CD14-positive monocyte (primary cell): ENCODE results near the gene HMHB1. TPM values are rescaled to one million over a fixed set of nuclear protein-coding genes. Genes with fewer than 3 reads are reported as not detected.

ENCODE experiments used
- DNase-seq, 3 donors: peaks; one replicate each; pipeline ENCODE4 v3.0.0-alpha.2; 2011 to 2022
- H2AFZ ChIP-seq: 2 replicates; pipeline ENCODE4 v1.6.0; 2012; ENCODE audit warnings: mild to moderate bottlenecking, low read depth, low read length, inconsistent platforms; ENCODE audit not compliant: insufficient read depth, poor library complexity, severe bottlenecking
- H3K27ac ChIP-seq, 2 donors: 1 replicate in 1 of 2; 2 replicates in 1 of 2; pipeline ENCODE4 v1.5.1; 2012 to 2013; ENCODE audit warnings: low read length in 2 of 2, control low read depth in 1 of 2, inconsistent platforms in 1 of 2, low read depth in 1 of 2, mild to moderate bottlenecking in 1 of 2
- H3K27me3 ChIP-seq, 2 donors: one replicate each; pipeline versions ENCODE4 v1.6.0 to v1.6.1; 2011 to 2013; ENCODE audit warnings: low read length in 2 of 2; ENCODE audit not compliant: control insufficient read depth in 2 of 2, insufficient read depth in 2 of 2
- H3K36me3 ChIP-seq, 2 donors: replicated peaks in 1 of 2; 1 replicate in 1 of 2; 2 replicates in 1 of 2; pipeline versions ENCODE4 v1.5.1 to v1.6.1; 2012 to 2013; ENCODE audit warnings: low read length in 2 of 2, control low read depth in 1 of 2, inconsistent platforms in 1 of 2, mild to moderate bottlenecking in 1 of 2; ENCODE audit not compliant: insufficient read depth in 2 of 2, control insufficient read depth in 1 of 2
- H3K4me1 ChIP-seq, 2 donors: 1 replicate in 1 of 2; 2 replicates in 1 of 2; pipeline versions ENCODE4 v1.5.1 to v1.6.1; 2012 to 2013; ENCODE audit warnings: low read length in 2 of 2, control low read depth in 1 of 2, inconsistent platforms in 1 of 2, mild to moderate bottlenecking in 1 of 2, moderate library complexity in 1 of 2; ENCODE audit not compliant: insufficient read depth in 2 of 2, control insufficient read depth in 1 of 2
- H3K4me2 ChIP-seq: replicated peaks from 2 replicates; pipeline ENCODE3; 2012; ENCODE audit warnings: low read length, moderate library complexity, mild to moderate bottlenecking; ENCODE audit not compliant: poor library complexity, severe bottlenecking; ENCODE audit errors: extremely low read depth
- H3K4me3 ChIP-seq, 3 experiments: fragments of 200-600 bp in 1 of 3; sonication (generic) in 1 of 3; replicated peaks in 1 of 3; 1 replicate in 2 of 3; 2 replicates in 1 of 3; pipeline ENCODE4 v1.5.1; 2011 to 2013; ENCODE audit warnings: low read length in 3 of 3, mild to moderate bottlenecking in 3 of 3, control low read depth in 2 of 3, low read depth in 2 of 3, inconsistent platforms in 1 of 3, moderate library complexity in 1 of 3
- H3K79me2 ChIP-seq: 2 replicates; pipeline ENCODE4 v1.6.0; 2012; ENCODE audit warnings: mild to moderate bottlenecking, control low read depth, inconsistent platforms, low read length, moderate library complexity; ENCODE audit not compliant: insufficient read depth
- H3K9ac ChIP-seq: 2 replicates; pipeline ENCODE4 v1.6.0; 2017; ENCODE audit warnings: low read length, mild to moderate bottlenecking; ENCODE audit not compliant: insufficient read depth, poor library complexity, severe bottlenecking
- H3K9me3 ChIP-seq, 2 donors: replicated peaks in 1 of 2; 1 replicate in 1 of 2; 2 replicates in 1 of 2; pipeline versions ENCODE4 v1.5.1 to v1.6.1; 2012 to 2013; ENCODE audit warnings: low read length in 2 of 2, control low read depth in 1 of 2; ENCODE audit not compliant: control insufficient read depth in 1 of 2, insufficient read depth in 1 of 2
- H4K20me1 ChIP-seq: 2 replicates; pipeline ENCODE4 v1.6.0; 2012; ENCODE audit warnings: mild to moderate bottlenecking, low read length, control low read depth, moderate library complexity; ENCODE audit not compliant: insufficient read depth
- H3K27ac Mint-ChIP-seq, 7 donors: one replicate each; pipeline ENCODE4 v1.8.0; 2020; ENCODE audit warnings: mild to moderate bottlenecking in 7 of 7, mixed read lengths in 7 of 7, moderate library complexity in 6 of 7, inconsistent platforms in 2 of 7
- H3K27me3 Mint-ChIP-seq, 3 donors: one replicate each; pipeline ENCODE4 v1.8.0; 2021 to 2022; ENCODE audit warnings: low read depth in 3 of 3, mild to moderate bottlenecking in 3 of 3, mixed read lengths in 3 of 3, moderate library complexity in 3 of 3, inconsistent platforms in 1 of 3
- H3K36me3 Mint-ChIP-seq, 2 donors: one replicate each; pipeline ENCODE4 v1.8.0; 2020; ENCODE audit warnings: mixed read lengths in 2 of 2, inconsistent platforms in 1 of 2, mild to moderate bottlenecking in 1 of 2
- H3K4me1 Mint-ChIP-seq: one replicate; pipeline ENCODE4 v1.8.0; 2020; ENCODE audit warnings: mild to moderate bottlenecking, mixed read lengths
- H3K4me3 Mint-ChIP-seq, 2 donors: one replicate each; pipeline ENCODE4 v1.8.0; 2020; ENCODE audit warnings: mild to moderate bottlenecking in 2 of 2, mixed read lengths in 2 of 2, moderate library complexity in 1 of 2
- H3K9me3 Mint-ChIP-seq, 7 donors: one replicate each; pipeline ENCODE4 v1.8.0; 2020 to 2022; ENCODE audit warnings: mixed read lengths in 7 of 7, mild to moderate bottlenecking in 6 of 7, moderate library complexity in 6 of 7, inconsistent platforms in 2 of 7
- CTCF ChIP-seq: fragments of 200-600 bp; IDR thresholded peaks from one replicate; pipeline ENCODE4 v1.8.0; 2022; ENCODE audit warnings: antibody characterized with exemption, mild to moderate bottlenecking
- WGBS: methylation state at CpG from one replicate; pipeline ENCODE4 v1.1.5; 2013; ENCODE audit warnings: missing lambda C conversion rate; ENCODE audit not compliant: insufficient coverage; 5-methylcytosine and 5-hydroxymethylcytosine counted together
- intact Hi-C, 2 donors: fragments of 100-400 bp; cut with micrococcal nuclease; formaldehyde crosslinking; loops; one replicate each; pipeline versions ENCODE4 v1.15.0 to v1.15.1; 2023
- polyA plus RNA-seq, 3 donors: library from polyadenylated mRNA; depleted of rRNA in 1 of 3; unstranded in 2 of 3; stranded (reverse) in 1 of 3; fragments of 300-500 nt in 2 of 3; fragments of >200 nt in 1 of 3; fragmentation: Illumina TruSeq in 2 of 3; gene quantifications; 1 replicate in 2 of 3; 2 replicates in 1 of 3; pipeline ENCODE4 v1.2.3, GENCODE V29; 2012 to 2021

Gene HMHB1
- polyA plus RNA-seq, 3 donors = not detected

- Histone ChIP-seq H3K27ac (no peak overlapping the region), H3K36me3 (no peaks in the 10 kb centered on the region), H4K20me1 (no peaks in the 10 kb centered on the region), H3K4me2 (no peak overlapping the region), H3K9ac (no peak overlapping the region), H3K27me3 (no peaks in the 10 kb centered on the region), H3K79me2 (no peaks in the 10 kb centered on the region), H3K4me3 (no peak overlapping the region), H3K9me3 (no peaks in the 10 kb centered on the region), H2AFZ (no peak overlapping the region), H3K4me1 (no peaks in the 10 kb centered on the region)
- H3K27me3 Mint-ChIP-seq = no peaks in the 10 kb centered on the region
- H3K36me3 Mint-ChIP-seq = no peaks in the 10 kb centered on the region
- no peak overlapping the region for H3K27ac Mint-ChIP-seq
- intact Hi-C loops = loop anchor here in 1 of 2 donors (10.0 kb wide), 1 partner anchor 900 kb away; no protein-coding TSS in a partner anchor
- H3K4me3 Mint-ChIP-seq = no peak overlapping the region
- TF ChIP-seq CTCF = peak; percentile 93
- no peaks in the 10 kb centered on the region for H3K4me1 Mint-ChIP-seq
- peak; percentile 51 to 73 (median 70) for DNase-seq
- no peaks in the 10 kb centered on the region for H3K9me3 Mint-ChIP-seq
- WGBS = 13% methylated on average over 1 of the region's 8 CpGs
Measured at GRCh38 chr5:143824851-143825720, 13.1 kb downstream of the HMHB1 start.

GRCh38 chr5:143826951-143827444, 15.0 kb downstream of the HMHB1 start:
- H3K4me1 ChIP-seq = no peaks in the 10 kb centered on the region
- no peaks in the 10 kb centered on the region for H3K9me3 ChIP-seq
- H3K4me1 Mint-ChIP-seq = no peaks in the 10 kb centered on the region
- no peaks in the 10 kb centered on the region for H3K27me3 Mint-ChIP-seq
- H3K9me3 Mint-ChIP-seq = no peaks in the 10 kb centered on the region
- no peaks in the 10 kb centered on the region for H3K79me2 ChIP-seq
- no peak for DNase-seq
- no peaks in the 10 kb centered on the region for H3K27me3 ChIP-seq
- H3K27ac ChIP-seq = no peak overlapping the region
- no peak overlapping the region for H2AFZ ChIP-seq
- no peak overlapping the region for H3K4me2 ChIP-seq
- no peaks in the 10 kb centered on the region for H4K20me1 ChIP-seq
- H3K36me3 Mint-ChIP-seq = no peaks in the 10 kb centered on the region
- no CpG with 5 or more reads among the region's 3 CpGs for WGBS
- no peak overlapping the region for H3K4me3 Mint-ChIP-seq
- no peak overlapping the region for H3K9ac ChIP-seq
- H3K27ac Mint-ChIP-seq = no peak overlapping the region
- no peak overlapping the region for H3K4me3 ChIP-seq
- no peak for TF ChIP-seq CTCF
- no peaks in the 10 kb centered on the region for H3K36me3 ChIP-seq
- intact Hi-C loops = loop anchor here in 1 of 2 donors (10.0 kb wide), 1 partner anchor 902 kb away; no protein-coding TSS in a partner anchor
